ENCODE measurements around the gene PARVG. TPM values are rescaled to one million over a fixed set of nuclear protein-coding genes. Genes with fewer than 3 reads are reported as not detected.

PARVG gene
- total RNA-seq, 1 experiment from 2014 or later, result not detected

GRCh38 chr22:44224166-44224565, 43.4 kb downstream of the PARVG start:
- ATAC-seq, result no peak
- ChIA-PET CTCF (no interaction called here), POLR2A (ENCODE audit: unreplicated experiment) (no interaction called here)
- intact Hi-C loops (cut with micrococcal nuclease), result no loop called here
- TF ChIP-seq EZH2phosphoT487 (IDR thresholded peaks at IDR 0.05; ENCODE audit: borderline replicate concordance, low read length) (no peak), CTCF (conservative IDR thresholded peaks at IDR 0.05; ENCODE audit: low read depth, low read length) (no peak), EZH2 (IDR thresholded peaks at IDR 0.05; ENCODE audit: low read length, unreplicated experiment) (no peak)
- no peak overlapping the region for H3K4me3 ChIP-seq (ENCODE audit: low read length)
- no peaks in the 10 kb centered on the region for H3K9me2 ChIP-seq (replicated peaks; ENCODE audit: low read length)
- H4K20me1 ChIP-seq (ENCODE audit: low read length), result no peaks in the 10 kb centered on the region
- no TSS peak for BruUV-seq (replicated peaks)
- no peak overlapping the region for H2AFZ ChIP-seq (ENCODE audit: low read length)
- DNase-seq, result no peak
- H3K27me3 ChIP-seq (ENCODE audit: low read length), result peaks cover 4% of the 10 kb centered on the region; the same call in 1 of the 2 replicates
- no peaks in the 10 kb centered on the region for H3K79me2 ChIP-seq (ENCODE audit: low read length)
- no peaks in the 10 kb centered on the region for H3K36me3 ChIP-seq (ENCODE audit: low read depth, low read length)
- no peaks in the 10 kb centered on the region for H3K9me3 ChIP-seq (ENCODE audit: low read length)
- no peak overlapping the region for H3K4me2 ChIP-seq (ENCODE audit: low read length)
- H3K9ac ChIP-seq (ENCODE audit: low read length), result no peak overlapping the region
- no peaks in the 10 kb centered on the region for H3F3A ChIP-seq (ENCODE audit: low read length, unreplicated experiment)
- H3K4me1 ChIP-seq (ENCODE audit: insufficient read depth, low read length), result no peaks in the 10 kb centered on the region
- no peak overlapping the region for H3K27ac ChIP-seq (ENCODE audit: low read length)

GRCh38 chr22:44225091-44225689, 44.5 kb downstream of the PARVG start:
- ATAC-seq (no peak), DNase-seq (no peak)
- Histone ChIP-seq H3K9ac (ENCODE audit: low read length) (no peak overlapping the region), H3K9me3 (ENCODE audit: low read length) (no peaks in the 10 kb centered on the region), H3K36me3 (ENCODE audit: low read depth, low read length) (no peaks in the 10 kb centered on the region), H3K27me3 (ENCODE audit: low read length) (peaks cover 4% of the 10 kb centered on the region; the same call in 1 of the 2 replicates), H3K27ac (ENCODE audit: low read length) (no peak overlapping the region), H3F3A (ENCODE audit: low read length, unreplicated experiment) (no peaks in the 10 kb centered on the region), H3K4me3 (ENCODE audit: low read length) (no peak overlapping the region), H4K20me1 (ENCODE audit: low read length) (no peaks in the 10 kb centered on the region), H2AFZ (ENCODE audit: low read length) (no peak overlapping the region), H3K4me1 (ENCODE audit: insufficient read depth, low read length) (no peaks in the 10 kb centered on the region), H3K79me2 (ENCODE audit: low read length) (no peaks in the 10 kb centered on the region), H3K4me2 (ENCODE audit: low read length) (no peak overlapping the region), H3K9me2 (replicated peaks; ENCODE audit: low read length) (no peaks in the 10 kb centered on the region)
- TF ChIP-seq EZH2 (IDR thresholded peaks at IDR 0.05; ENCODE audit: low read length, unreplicated experiment), result no peak
- TF ChIP-seq CTCF (conservative IDR thresholded peaks at IDR 0.05; ENCODE audit: low read depth, low read length), result no peak
- no peak for TF ChIP-seq EZH2phosphoT487 (IDR thresholded peaks at IDR 0.05; ENCODE audit: borderline replicate concordance, low read length)
- BruUV-seq (replicated peaks), result no TSS peak
- ChIA-PET POLR2A (ENCODE audit: unreplicated experiment) (no interaction called here), CTCF (no interaction called here)
- intact Hi-C loops (cut with micrococcal nuclease), result no loop called here

GRCh38 chr22:44225812-44226211, 45.1 kb downstream of the PARVG start:
- Histone ChIP-seq H3K79me2 (ENCODE audit: low read length) (no peaks in the 10 kb centered on the region), H3K27me3 (ENCODE audit: low read length) (peaks cover 4% of the 10 kb centered on the region; the same call in 1 of the 2 replicates), H3K4me3 (ENCODE audit: low read length) (no peak overlapping the region), H3K9me2 (replicated peaks; ENCODE audit: low read length) (no peaks in the 10 kb centered on the region), H3K27ac (ENCODE audit: low read length) (no peak overlapping the region), H3F3A (ENCODE audit: low read length, unreplicated experiment) (no peaks in the 10 kb centered on the region), H3K4me1 (ENCODE audit: insufficient read depth, low read length) (no peaks in the 10 kb centered on the region), H3K36me3 (ENCODE audit: low read depth, low read length) (no peaks in the 10 kb centered on the region), H3K9me3 (ENCODE audit: low read length) (no peaks in the 10 kb centered on the region), H3K4me2 (ENCODE audit: low read length) (no peak overlapping the region), H2AFZ (ENCODE audit: low read length) (no peak overlapping the region), H4K20me1 (ENCODE audit: low read length) (no peaks in the 10 kb centered on the region), H3K9ac (ENCODE audit: low read length) (no peak overlapping the region)
- ATAC-seq, result no peak
- ChIA-PET CTCF (no interaction called here), POLR2A (ENCODE audit: unreplicated experiment) (no interaction called here)
- intact Hi-C loops (cut with micrococcal nuclease), result no loop called here
- TF ChIP-seq CTCF (conservative IDR thresholded peaks at IDR 0.05; ENCODE audit: low read depth, low read length) (no peak), EZH2phosphoT487 (IDR thresholded peaks at IDR 0.05; ENCODE audit: borderline replicate concordance, low read length) (no peak), EZH2 (IDR thresholded peaks at IDR 0.05; ENCODE audit: low read length, unreplicated experiment) (no peak)
- BruUV-seq (replicated peaks), result no TSS peak
- DNase-seq, result no peak
